ENCODE measurements around the gene SLC6A12.

Gene SLC6A12

GRCh38 chr12:155646-156045 is 58.3 kb downstream of the SLC6A12 start:
- ChIA-PET CTCF (interaction anchor here (0.7 kb wide), 1 partner anchor 11 kb away, joined by 5 read pairs; no protein-coding TSS in a partner anchor), POLR2A (no interaction called here)
- H3K4me1 ChIP-seq (ENCODE audit: control insufficient read depth, insufficient read depth, low read length) = no peaks in the 10 kb centered on the region
- TF ChIP-seq ZFHX2 (tag by site-specific recombination; conservative IDR thresholded peaks at IDR 0.05) (peak; percentile 75), ZNF660 (tag by site-specific recombination; IDR thresholded peaks at IDR 0.05) (no peak), ZNF426 (tag by site-specific recombination; IDR thresholded peaks at IDR 0.05) (no peak), EGR2 (tag by site-specific recombination; IDR thresholded peaks at IDR 0.05; ENCODE audit: low read depth) (peak; percentile 78)
- TF ChIP-seq, protein P1, sequence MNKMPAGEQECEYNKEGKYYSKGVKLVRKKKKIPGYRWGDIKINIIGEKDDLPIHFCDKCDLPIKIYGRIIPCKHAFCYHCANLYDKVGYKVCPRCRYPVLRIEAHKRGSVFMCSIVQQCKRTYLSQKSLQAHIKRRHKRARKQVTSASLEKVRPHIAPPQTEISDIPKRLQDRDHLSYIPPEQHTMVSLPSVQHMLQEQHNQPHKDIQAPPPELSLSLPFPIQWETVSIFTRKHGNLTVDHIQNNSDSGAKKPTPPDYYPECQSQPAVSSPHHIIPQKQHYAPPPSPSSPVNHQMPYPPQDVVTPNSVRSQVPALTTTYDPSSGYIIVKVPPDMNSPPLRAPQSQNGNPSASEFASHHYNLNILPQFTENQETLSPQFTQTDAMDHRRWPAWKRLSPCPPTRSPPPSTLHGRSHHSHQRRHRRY (tag by site-specific recombination; IDR thresholded peaks at IDR 0.05) = no peak
- H3K4me3 ChIP-seq (ENCODE audit: low read depth, low read length) = no peak overlapping the region
- H3K9me3 ChIP-seq (ENCODE audit: control insufficient read depth, insufficient read depth, low read depth, low read length) = no peaks in the 10 kb centered on the region
- no peaks in the 10 kb centered on the region for H3K36me3 ChIP-seq (ENCODE audit: control insufficient read depth in 2 of 2, insufficient read depth in 1 of 2, low read length in 2 of 2)
- no peak overlapping the region for H3K27ac ChIP-seq (ENCODE audit: extremely low read depth, low read depth, low read length)

GRCh38 chr12:155006-155405 is 59.0 kb downstream of the SLC6A12 start:
- Histone ChIP-seq H3K9me3 (ENCODE audit: control insufficient read depth, insufficient read depth, low read depth, low read length) (no peaks in the 10 kb centered on the region), H3K4me1 (ENCODE audit: control insufficient read depth, insufficient read depth, low read length) (no peaks in the 10 kb centered on the region), H3K27ac (ENCODE audit: extremely low read depth, low read depth, low read length) (no peak overlapping the region), H3K4me3 (ENCODE audit: low read depth, low read length) (no peak overlapping the region), H3K36me3 (ENCODE audit: control insufficient read depth in 2 of 2, insufficient read depth in 1 of 2, low read length in 2 of 2) (no peaks in the 10 kb centered on the region)
- TF ChIP-seq ZNF146 (tag by site-specific recombination; IDR thresholded peaks at IDR 0.05) = no peak
- no peak for TF ChIP-seq ZNF658 (tag by site-specific recombination; IDR thresholded peaks at IDR 0.05)
- no peak for TF ChIP-seq SCRT2 (tag by site-specific recombination; IDR thresholded peaks at IDR 0.05)
- TF ChIP-seq ZNF426 (tag by site-specific recombination; IDR thresholded peaks at IDR 0.05) = no peak
- ChIA-PET CTCF (no interaction called here), POLR2A (no interaction called here)

- Histone ChIP-seq H3K36me3 (ENCODE audit: control insufficient read depth in 2 of 2, insufficient read depth in 1 of 2, low read length in 2 of 2) (no peaks in the 10 kb centered on the region), H3K4me1 (ENCODE audit: control insufficient read depth, insufficient read depth, low read length) (no peaks in the 10 kb centered on the region), H3K27ac (ENCODE audit: extremely low read depth, low read depth, low read length) (no peak overlapping the region), H3K4me3 (ENCODE audit: low read depth, low read length) (no peak overlapping the region), H3K9me3 (ENCODE audit: control insufficient read depth, insufficient read depth, low read depth, low read length) (no peaks in the 10 kb centered on the region)
- TF ChIP-seq, protein P2, sequence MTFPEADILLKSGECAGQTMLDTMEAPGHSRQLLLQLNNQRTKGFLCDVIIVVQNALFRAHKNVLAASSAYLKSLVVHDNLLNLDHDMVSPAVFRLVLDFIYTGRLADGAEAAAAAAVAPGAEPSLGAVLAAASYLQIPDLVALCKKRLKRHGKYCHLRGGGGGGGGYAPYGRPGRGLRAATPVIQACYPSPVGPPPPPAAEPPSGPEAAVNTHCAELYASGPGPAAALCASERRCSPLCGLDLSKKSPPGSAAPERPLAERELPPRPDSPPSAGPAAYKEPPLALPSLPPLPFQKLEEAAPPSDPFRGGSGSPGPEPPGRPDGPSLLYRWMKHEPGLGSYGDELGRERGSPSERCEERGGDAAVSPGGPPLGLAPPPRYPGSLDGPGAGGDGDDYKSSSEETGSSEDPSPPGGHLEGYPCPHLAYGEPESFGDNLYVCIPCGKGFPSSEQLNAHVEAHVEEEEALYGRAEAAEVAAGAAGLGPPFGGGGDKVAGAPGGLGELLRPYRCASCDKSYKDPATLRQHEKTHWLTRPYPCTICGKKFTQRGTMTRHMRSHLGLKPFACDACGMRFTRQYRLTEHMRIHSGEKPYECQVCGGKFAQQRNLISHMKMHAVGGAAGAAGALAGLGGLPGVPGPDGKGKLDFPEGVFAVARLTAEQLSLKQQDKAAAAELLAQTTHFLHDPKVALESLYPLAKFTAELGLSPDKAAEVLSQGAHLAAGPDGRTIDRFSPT (tag by site-specific recombination; IDR thresholded peaks at IDR 0.05) = no peak
- TF ChIP-seq TSHZ1 (tag by site-specific recombination; IDR thresholded peaks at IDR 0.05; ENCODE audit: borderline replicate concordance) = no peak
- TF ChIP-seq ZBTB44 (tag by site-specific recombination; IDR thresholded peaks at IDR 0.05) = no peak
- TF ChIP-seq, protein P3, sequence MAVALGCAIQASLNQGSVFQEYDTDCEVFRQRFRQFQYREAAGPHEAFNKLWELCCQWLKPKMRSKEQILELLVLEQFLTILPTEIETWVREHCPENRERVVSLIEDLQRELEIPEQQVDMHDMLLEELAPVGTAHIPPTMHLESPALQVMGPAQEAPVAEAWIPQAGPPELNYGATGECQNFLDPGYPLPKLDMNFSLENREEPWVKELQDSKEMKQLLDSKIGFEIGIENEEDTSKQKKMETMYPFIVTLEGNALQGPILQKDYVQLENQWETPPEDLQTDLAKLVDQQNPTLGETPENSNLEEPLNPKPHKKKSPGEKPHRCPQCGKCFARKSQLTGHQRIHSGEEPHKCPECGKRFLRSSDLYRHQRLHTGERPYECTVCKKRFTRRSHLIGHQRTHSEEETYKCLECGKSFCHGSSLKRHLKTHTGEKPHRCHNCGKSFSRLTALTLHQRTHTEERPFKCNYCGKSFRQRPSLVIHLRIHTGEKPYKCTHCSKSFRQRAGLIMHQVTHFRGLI (tag by site-specific recombination; IDR thresholded peaks at IDR 0.05) = no peak
- TF ChIP-seq ZNF426 (tag by site-specific recombination; IDR thresholded peaks at IDR 0.05) = no peak
- ChIA-PET CTCF (interaction anchor here (0.6 to 2.8 kb wide), 7 partner anchors 9 to 153 kb away, joined by 3 to 20 read pairs (median 9); no protein-coding TSS in a partner anchor), POLR2A (no interaction called here)
These were observed 59.9 kb downstream of the SLC6A12 start for GRCh38 chr12:154058-154457.
